Middle frontal gyrus (tissue), 1 donor: ENCODE results near the gene PHKG2.

Experiments used
- DNase-seq: peaks from one replicate; pipeline ENCODE4 v3.0.0-alpha.2; 2015; ENCODE audit warnings: low spot score; ENCODE audit errors: extremely low spot score

Gene PHKG2

GRCh38 chr16:30793508-30794069 lies 45.4 kb downstream of the PHKG2 start:
- DNase-seq, result no peak

GRCh38 chr16:30794634-30795033 lies 46.4 kb downstream of the PHKG2 start:
- no peak for DNase-seq

GRCh38 chr16:30797670-30798309 lies 49.6 kb downstream of the PHKG2 start:
- no peak for DNase-seq
